ENCODE data around the gene MGME1. TPM values are rescaled to one million over a fixed set of nuclear protein-coding genes. Genes with fewer than 3 reads are reported as not detected.
A peak's percentile ranks its signal among the peaks of the same experiment; 100 is the strongest.

Gene MGME1
- total and polyA plus RNA-seq, 2 of the 13 experiments (the other 11 are each of a cell fraction or from before 2014, with no cell fraction given): 36.7 to 66.6 TPM

- TF ChIP-seq ERF (CRISPR knock-in tag; IDR thresholded peaks at IDR 0.05) (peak; percentile 99), TERF1 (CRISPR knock-in tag; IDR thresholded peaks at IDR 0.05) (peak; percentile 98), FLYWCH1 (CRISPR knock-in tag; IDR thresholded peaks at IDR 0.05) (peak; percentile 95), MXI1 (IDR thresholded peaks at IDR 0.05; ENCODE audit: borderline replicate concordance, low read depth, low read length) (peak; percentile 94), ZSCAN5A (CRISPR knock-in tag; IDR thresholded peaks at IDR 0.05; ENCODE audit: borderline replicate concordance) (peak; percentile 90), ATF3 (CRISPR knock-in tag; IDR thresholded peaks at IDR 0.05) (peak; percentile 85), BCL3 (CRISPR knock-in tag; IDR thresholded peaks at IDR 0.05) (peak; percentile 97), ZMYM2 (CRISPR knock-in tag; IDR thresholded peaks at IDR 0.05) (peak; percentile 88), ZNF274 (CRISPR knock-in tag; IDR thresholded peaks at IDR 0.05) (peak; percentile 98), NCOR1 (IDR thresholded peaks at IDR 0.05; ENCODE audit: borderline replicate concordance, low read length) (peak; percentile 56; the same call in 1 of the 2 replicates), GABPA (IDR thresholded peaks at IDR 0.05; ENCODE audit: low read depth, low read length) (0 out of 2 replicates have a peak, but pooled peaks have one; percentile 30), GABPA (CRISPR knock-in tag; IDR thresholded peaks at IDR 0.05; ENCODE audit: low read depth) (peak; percentile 89), TFDP2 (CRISPR knock-in tag; IDR thresholded peaks at IDR 0.05) (peak; percentile 100), ZNF646 (CRISPR knock-in tag; IDR thresholded peaks at IDR 0.05) (0 out of 2 replicates have a peak, but pooled peaks have one; percentile 12)
Measured at GRCh38 chr20:17968366-17969277, at the start of gene MGME1, which contains the start of gene SNX5 (continued).

Data from HepG2 (cell line).